HG03103 (cell line): Measurements from ENCODE around the gene IFITM10.

Experiments
- ATAC-seq: cut with Tn5 transposase; IDR thresholded peaks from one replicate; pipeline ENCODE4 v1.9.1; 2021; ENCODE audit warnings: low read depth; ENCODE audit not compliant: unreplicated experiment

The IFITM10 gene

DNA sequence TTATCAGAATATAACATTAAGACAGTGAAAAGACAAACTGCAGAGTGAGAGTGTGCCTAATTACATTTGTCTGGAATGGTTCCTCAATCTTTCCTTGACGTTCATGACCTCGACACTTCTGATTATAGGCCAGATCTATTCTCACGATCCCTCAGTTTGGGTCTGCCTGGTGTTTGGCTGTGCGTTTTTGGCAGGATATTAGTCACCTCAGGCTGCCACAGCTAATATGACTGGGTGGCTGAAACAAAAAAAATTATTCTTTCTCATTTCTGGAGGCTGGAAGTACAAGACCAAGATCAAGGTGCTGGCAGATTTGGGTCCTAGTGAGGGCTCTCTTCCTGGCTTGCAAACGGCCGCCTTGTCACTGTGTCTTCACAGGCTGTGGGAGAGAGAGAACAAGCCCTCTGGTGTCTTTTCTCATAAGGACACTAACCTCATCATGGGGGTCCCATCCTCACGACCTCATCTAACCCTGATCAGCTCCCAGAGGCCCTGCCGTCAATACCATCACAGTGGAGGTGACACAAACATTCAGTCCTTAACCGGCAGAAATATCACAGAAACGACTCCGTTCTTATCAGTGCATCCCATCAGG lies 23.2 kb downstream of the IFITM10 start:
- ATAC-seq: no peak

GRCh38 chr11:1719781-1720180 lies 30.6 kb downstream of the IFITM10 start:
- ATAC-seq: no peak

GRCh38 chr11:1718326-1718725 lies 32.1 kb downstream of the IFITM10 start:
- no peak for ATAC-seq

GRCh38 chr11:1717745-1718144 lies 32.6 kb downstream of the IFITM10 start:
- ATAC-seq: no peak

DNA sequence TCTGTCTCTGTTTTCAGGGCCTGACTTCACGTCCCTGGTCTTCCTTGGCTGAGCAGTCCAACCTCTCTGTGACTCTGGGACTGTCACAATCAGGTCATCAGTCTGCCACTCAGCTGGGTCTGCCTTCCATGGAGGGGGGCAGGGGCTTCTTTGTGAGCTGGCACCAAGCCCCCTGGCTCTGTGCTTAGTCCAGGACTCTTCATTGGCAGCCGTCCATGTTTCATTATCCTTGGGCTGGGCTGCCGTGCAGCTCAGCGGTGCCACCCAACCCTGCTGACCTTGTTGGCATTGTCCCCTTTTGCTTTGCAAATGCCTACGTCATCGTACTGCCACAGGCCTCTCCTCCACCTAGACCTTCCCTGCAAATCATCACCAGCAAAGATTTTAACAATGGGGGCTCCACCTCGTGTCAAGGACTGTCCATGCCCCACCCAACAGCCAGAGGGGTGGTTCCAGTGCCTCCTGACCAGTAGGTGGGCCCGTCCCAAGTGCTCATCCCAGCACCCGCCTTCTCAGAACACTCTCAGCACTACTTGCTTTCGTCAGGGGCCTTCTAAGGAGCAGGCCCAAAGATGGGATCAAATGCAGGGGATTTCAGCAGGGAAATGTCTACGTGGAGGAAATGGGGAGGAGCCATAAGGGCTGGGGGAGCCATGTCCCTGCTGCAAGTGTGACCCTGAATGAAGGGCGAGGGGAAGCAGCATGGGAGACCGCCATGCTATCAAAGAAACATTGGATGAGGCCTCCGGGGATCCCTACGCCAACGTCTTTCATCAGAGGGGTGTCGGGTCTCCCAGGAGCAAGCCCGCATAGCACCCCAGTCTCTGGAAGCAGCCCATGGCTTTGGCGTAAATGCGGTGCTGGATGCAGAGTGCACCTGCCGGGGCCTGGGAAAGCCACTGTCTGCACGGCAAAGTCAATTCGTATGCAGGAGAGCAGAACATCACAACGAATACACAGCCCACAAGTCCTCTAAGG lies 35.2 kb downstream of the IFITM10 start:
- ATAC-seq: no peak

DNA sequence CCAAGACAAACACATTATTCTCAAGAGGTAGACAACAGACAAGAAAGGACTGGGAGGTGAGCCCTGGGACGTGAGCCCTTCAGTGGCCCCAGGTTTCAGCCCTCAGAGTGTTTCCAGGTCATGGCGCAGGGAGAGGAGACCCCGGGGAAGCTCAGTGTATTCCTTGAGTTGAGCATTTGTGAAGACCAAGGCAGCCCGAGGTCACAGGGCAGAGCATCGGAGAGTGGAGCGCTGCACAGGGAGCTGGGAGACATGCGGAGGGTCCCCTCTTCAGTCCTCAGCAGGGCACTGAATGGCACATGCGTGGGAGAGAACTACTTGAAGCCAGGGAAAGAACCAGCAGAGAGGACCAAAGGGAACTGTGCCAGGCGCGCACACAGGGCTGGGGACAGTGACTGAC lies 41.7 kb downstream of the IFITM10 start:
- no peak for ATAC-seq

- ATAC-seq: no peak
Measured at GRCh38 chr11:1707751-1708150, 42.6 kb downstream of the IFITM10 start.

DNA sequence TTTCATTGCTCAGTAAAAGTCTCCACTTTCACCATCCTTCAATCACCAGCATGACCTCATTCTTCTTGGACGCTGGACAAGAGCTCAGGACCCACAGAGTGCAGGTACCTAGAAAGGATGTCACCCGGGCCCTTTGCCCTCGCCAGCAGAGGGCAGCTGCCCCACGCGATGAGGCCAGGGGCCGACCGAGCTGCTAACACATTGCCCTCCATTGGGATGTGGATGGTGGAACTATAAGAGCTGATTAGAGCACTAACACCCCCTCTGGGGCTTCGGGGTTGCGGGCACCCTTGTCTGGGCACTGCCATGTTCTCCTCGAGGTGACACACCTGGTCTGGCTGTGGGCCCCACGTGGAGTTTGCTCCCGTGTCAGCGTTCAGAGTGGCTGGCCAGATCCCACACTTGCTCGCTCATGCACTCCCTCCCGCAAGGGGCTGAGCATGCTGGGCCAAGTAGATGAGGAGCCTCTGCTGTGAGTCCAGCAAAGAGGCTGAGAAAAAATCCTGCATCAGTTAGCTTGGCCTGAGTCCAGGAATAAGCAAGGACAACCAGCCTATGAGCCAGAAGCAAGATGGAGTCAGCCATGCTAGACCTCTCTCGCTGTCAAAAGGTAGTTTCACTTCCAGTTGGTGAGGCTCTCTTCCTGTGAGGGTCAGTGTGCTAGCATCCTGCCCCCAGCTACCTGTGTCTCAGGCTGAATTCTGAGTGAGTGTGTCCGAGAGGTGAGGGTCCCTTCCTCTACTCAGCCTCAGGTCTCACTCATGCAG lies 43.6 kb downstream of the IFITM10 start:
- no peak for ATAC-seq

DNA sequence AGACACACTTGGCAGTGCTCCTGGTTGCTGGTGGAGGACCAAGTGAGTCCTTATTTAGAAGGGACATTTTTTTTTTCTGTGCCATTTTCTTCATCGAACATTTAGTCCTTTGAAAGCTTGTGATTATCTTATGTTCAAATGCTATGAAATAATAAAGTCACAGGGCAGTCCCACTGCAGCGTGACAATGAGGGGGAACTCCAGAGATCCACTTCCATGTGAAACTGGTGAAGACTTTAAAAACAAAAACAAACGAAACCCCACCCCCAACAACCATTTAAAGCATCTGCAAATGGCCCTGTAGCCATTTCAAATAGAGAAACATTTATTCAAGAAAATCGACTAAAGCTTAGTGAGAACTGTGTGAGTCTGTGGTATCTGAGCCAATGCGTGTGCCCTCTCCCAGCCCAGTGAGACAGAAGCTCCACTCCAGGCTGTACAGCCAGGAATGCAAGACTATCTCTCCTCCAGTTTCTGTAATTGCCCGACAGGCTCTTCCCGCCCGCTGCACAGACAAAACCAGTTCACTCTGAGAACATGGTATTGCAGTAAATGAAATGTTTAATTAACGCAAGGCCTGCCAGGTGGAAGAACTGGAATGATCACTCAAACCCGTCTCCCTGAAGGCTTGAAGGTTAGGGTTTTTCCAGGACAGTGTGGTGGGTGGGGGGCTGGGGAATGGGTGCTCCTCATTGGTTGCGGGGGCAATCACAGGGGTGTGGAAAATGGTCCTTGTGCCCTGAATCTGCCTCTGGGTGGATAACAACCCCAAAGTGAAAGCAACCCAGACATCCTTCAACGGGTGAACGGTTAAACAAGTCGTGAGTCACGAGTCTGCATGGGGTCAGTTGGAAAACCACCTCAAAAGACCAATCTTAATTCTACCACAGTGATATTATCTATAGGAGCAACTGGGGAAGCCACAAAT lies 45.0 kb downstream of the IFITM10 start:
- no peak for ATAC-seq

GRCh38 chr11:1703146-1703545 lies 47.2 kb downstream of the IFITM10 start:
- ATAC-seq: no peak

DNA sequence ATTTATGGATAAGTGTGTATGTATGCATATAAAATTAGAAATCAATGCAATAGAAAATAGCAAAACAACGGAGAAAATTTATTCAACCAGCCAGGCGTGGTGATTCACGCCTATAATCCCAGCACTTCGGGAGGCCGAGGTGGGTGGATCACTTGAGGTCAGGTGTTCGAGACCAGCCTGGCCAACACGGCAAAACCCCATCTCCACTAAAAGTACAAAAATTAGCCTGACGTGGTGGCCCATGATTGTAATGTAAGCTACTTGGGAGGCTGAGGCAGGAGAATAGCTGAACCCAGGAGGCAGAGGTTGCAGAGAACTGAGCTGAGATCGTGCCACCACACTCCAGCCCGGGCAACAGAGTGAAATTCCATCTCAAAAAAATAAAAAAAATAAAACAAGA lies 47.9 kb downstream of the IFITM10 start:
- ATAC-seq: no peak

DNA sequence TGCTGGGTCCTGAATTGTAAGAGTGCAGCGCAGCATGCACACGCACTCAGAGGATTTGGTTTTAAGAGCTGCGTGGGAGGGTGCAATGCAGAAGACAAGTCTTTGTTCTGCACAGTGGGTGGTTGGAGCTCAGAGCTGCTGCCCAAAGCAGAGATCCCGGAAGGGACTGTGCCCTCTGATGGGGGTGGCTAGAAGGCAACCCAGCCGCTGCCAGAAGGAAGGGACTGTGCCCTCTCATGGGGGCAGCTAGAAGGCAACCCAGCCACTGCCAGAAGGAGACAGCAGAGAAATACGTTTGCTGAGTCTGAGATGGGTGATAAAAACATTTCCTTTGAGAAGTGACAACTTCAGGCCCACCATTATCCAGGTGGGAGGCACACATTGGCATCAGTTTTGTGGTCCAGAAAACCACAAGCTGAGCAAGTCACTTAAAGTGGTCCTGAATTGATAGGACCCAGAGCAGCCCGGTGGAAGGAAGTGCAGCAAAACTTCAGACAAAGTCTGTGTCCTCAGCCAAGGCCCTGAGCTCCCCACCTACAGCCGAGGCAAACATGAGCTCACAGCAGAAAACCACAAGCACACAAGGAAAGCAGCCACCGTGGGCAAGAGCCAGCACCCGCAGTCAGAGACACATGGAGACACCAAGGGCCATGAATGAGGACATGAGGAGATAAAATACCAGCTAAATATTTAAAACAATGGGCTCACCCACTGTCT lies 49.1 kb downstream of the IFITM10 start:
- ATAC-seq: no peak

DNA sequence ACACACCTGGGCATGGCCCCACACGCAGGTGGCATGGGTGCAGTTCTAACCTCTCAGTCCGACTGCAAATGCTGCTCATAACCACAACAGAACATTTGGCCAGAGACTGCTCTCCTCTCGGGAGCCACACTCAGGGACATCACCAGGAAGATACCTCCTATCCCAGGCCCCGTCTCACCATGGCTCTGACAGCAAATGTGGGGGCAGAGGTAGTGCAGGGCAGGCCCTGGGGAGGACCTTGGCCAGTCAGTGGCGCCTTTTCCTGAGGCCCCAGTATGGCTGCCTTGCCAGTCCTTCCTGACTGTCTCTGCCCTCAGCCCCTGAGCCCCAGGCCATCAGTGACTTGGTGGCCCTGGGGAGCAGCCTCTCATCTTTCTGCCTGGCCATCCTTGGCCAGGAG lies 50.6 kb downstream of the IFITM10 start:
- no peak for ATAC-seq

GRCh38 chr11:1696608-1697570 lies 53.5 kb downstream of the IFITM10 start, which contains the start of gene KRTAP5-6:
Gene KRTAP5-6, plus strand, starts transcription at chr11:1697195. Its CDS starts 51 bp downstream, at chr11:1697246.
- no peak for ATAC-seq

- no peak for ATAC-seq
Measured at GRCh38 chr11:1695548-1696108, 54.8 kb downstream of the IFITM10 start.

DNA sequence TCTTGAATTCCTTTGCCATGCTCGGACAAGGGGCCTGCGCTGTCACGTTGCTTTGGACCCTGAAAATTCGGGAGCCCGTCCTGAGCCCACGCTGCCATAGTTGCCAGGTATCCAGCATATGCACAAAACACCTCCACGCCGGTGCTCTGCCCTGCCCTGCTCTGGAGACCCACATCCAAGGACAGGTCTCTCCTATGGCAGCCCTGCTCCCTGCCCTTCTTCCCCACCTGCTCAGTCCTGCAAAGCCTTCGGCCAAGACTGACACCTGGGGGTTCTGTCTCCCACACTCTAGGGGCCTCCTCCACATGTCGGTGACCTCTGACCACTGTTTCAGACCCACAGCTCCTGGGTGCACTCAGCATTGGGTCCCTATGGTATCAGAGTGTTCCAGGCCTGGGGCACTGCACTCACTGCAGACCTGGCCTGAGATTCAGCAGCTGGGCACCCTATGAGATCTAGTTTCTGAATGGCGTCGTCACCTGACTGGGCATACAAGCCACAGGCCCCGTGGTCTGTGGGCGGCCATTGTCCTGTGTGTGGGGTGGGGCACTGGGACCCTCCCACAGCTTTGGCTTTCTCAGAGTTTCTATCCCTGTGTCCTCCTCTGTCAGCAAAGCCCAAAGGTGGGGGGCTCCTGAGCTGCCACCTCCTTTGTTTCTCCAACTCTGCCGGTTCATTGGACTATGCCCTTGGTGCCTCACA lies 55.4 kb downstream of the IFITM10 start:
- no peak for ATAC-seq

GRCh38 chr11:1694064-1694845 lies 56.1 kb downstream of the IFITM10 start:
- no peak for ATAC-seq
